Retinal pigment epithelial cell (primary cell): ENCODE measurements around the gene ARSH.
"Not testable (repeated sequence)": the region's sequence is repeated elsewhere in the genome, so short reads cannot be mapped to it uniquely, and the experiment has no call there.

Experiments
- DNase-seq: peaks from one replicate; pipeline ENCODE4 v3.0.0-alpha.2; 2010; ENCODE audit warnings: low read depth
- H3K4me3 ChIP-seq: 2 replicates; pipeline ENCODE4 v1.5.1; 2011; ENCODE audit warnings: mild to moderate bottlenecking, low read length, control low read depth, moderate library complexity
- CTCF ChIP-seq: conservative IDR thresholded peaks from 2 replicates; pipeline ENCODE4 v1.5.1; 2011; ENCODE audit warnings: low read depth, low read length, control low read depth, inconsistent platforms

ARSH gene

GRCh38 chrX:3037218-3037617 lies 30.9 kb downstream of the ARSH start:
- no peak for TF ChIP-seq CTCF
- H3K4me3 ChIP-seq: no peak overlapping the region
- no peak for DNase-seq

- TF ChIP-seq CTCF: no peak
- H3K4me3 ChIP-seq: no peak overlapping the region
- DNase-seq: no peak
Observed at GRCh38 chrX:3044196-3044595, 37.9 kb downstream of the ARSH start.

GRCh38 chrX:3044671-3045070 lies 38.3 kb downstream of the ARSH start:
- TF ChIP-seq CTCF: no peak
- no peak for DNase-seq
- H3K4me3 ChIP-seq: no peak overlapping the region

GRCh38 chrX:3046253-3047240 lies 40.2 kb downstream of the ARSH start:
- no peak overlapping the region for H3K4me3 ChIP-seq
- no peak for DNase-seq
- TF ChIP-seq CTCF: no peak

GRCh38 chrX:3050523-3051175 lies 44.3 kb downstream of the ARSH start:
- DNase-seq: not testable (repeated sequence)

GRCh38 chrX:3052860-3053259 lies 46.5 kb downstream of the ARSH start:
- no peak for TF ChIP-seq CTCF
- DNase-seq: no peak
- H3K4me3 ChIP-seq: no peak overlapping the region

More at GRCh38 chrX:3050523-3051175, 44.3 kb downstream of the ARSH start:
- not testable (repeated sequence) for H3K4me3 ChIP-seq

- no peak for TF ChIP-seq CTCF
- DNase-seq: no peak
- no peak overlapping the region for H3K4me3 ChIP-seq
Observed at GRCh38 chrX:3066555-3066954, 60.2 kb downstream of the ARSH start.
